ENCODE measurements around the gene DPF3. TPM values are rescaled to one million over a fixed set of nuclear protein-coding genes. Genes with fewer than 3 reads are reported as not detected.

DPF3 gene
- total and polyA plus RNA-seq, 9 of the 15 experiments (the other 6 are each of a cell fraction or from before 2014, with no cell fraction given), result 0.21 to 4.9 (median 1.2) TPM

- no peak for TF ChIP-seq PBX2 (CRISPR knock-in tag; IDR thresholded peaks at IDR 0.05; ENCODE audit: low read depth)
- no peak for TF ChIP-seq PBX2 (tag; conservative IDR thresholded peaks at IDR 0.05; ENCODE audit: low read depth)
- TF ChIP-seq EGR1 (conservative IDR thresholded peaks at IDR 0.05), result no peak
- no peak for TF ChIP-seq MLLT1 (IDR thresholded peaks at IDR 0.05)
- no peak for TF ChIP-seq FOXK2 (conservative IDR thresholded peaks at IDR 0.05 in 1 of 2, IDR thresholded peaks at IDR 0.05 in 1 of 2; ENCODE audit: low read depth in 2 of 2)
- no peak for TF ChIP-seq NEUROD1 (IDR thresholded peaks at IDR 0.05; ENCODE audit: borderline replicate concordance, low read depth, low read length, partially characterized antibody)
- TF ChIP-seq, protein P1, sequence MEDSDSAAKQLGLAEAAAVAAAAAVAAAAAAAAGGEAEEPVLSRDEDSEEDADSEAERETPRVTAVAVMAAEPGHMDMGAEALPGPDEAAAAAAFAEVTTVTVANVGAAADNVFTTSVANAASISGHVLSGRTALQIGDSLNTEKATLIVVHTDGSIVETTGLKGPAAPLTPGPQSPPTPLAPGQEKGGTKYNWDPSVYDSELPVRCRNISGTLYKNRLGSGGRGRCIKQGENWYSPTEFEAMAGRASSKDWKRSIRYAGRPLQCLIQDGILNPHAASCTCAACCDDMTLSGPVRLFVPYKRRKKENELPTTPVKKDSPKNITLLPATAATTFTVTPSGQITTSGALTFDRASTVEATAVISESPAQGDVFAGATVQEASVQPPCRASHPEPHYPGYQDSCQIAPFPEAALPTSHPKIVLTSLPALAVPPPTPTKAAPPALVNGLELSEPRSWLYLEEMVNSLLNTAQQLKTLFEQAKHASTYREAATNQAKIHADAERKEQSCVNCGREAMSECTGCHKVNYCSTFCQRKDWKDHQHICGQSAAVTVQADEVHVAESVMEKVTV (CRISPR knock-in tag; IDR thresholded peaks at IDR 0.05), result peak; percentile 75
- 0 out of 2 replicates have a peak, but pooled peaks have one; percentile 3 for TF ChIP-seq SPI1 (IDR thresholded peaks at IDR 0.05; ENCODE audit: borderline replicate concordance, low read depth, low read length)
- no peak for TF ChIP-seq SP2 (IDR thresholded peaks at IDR 0.05; ENCODE audit: extremely low read depth, low read depth, low read length, poor library complexity, severe bottlenecking)
- TF ChIP-seq STAG1 (CRISPR knock-in tag; IDR thresholded peaks at IDR 0.05; ENCODE audit: borderline replicate concordance), result peak; percentile 44; the same call in 1 of the 2 replicates
- TF ChIP-seq ZNF165 (CRISPR knock-in tag; IDR thresholded peaks at IDR 0.05; ENCODE audit: borderline replicate concordance), result no peak
- TF ChIP-seq SMC3 (conservative IDR thresholded peaks at IDR 0.05; ENCODE audit: insufficient read depth, low read depth, low read length), result peak; percentile 71
- no peak for TF ChIP-seq DLX4 (CRISPR knock-in tag; IDR thresholded peaks at IDR 0.05)
- no peak for TF ChIP-seq ZNF785 (CRISPR knock-in tag; IDR thresholded peaks at IDR 0.05)
- TF ChIP-seq KAT2B (IDR thresholded peaks at IDR 0.05; ENCODE audit: low read depth, low read length), result no peak
- TF ChIP-seq RB1 (IDR thresholded peaks at IDR 0.05; ENCODE audit: low read depth), result 0 out of 2 replicates have a peak, but pooled peaks have one; percentile 51
- TF ChIP-seq ZNF445 (CRISPR knock-in tag; IDR thresholded peaks at IDR 0.05; ENCODE audit: low read depth), result no peak
- TF ChIP-seq SNRNP70 (optimal IDR thresholded peaks at IDR 0.05; ENCODE audit: low read depth, low read length), result no peak
- TF ChIP-seq KDM4B (IDR thresholded peaks at IDR 0.05; ENCODE audit: borderline replicate concordance in 2 of 2, low read depth in 1 of 2), result no peak
- TF ChIP-seq HBP1 (CRISPR knock-in tag; IDR thresholded peaks at IDR 0.05), result no peak
Measured at GRCh38 chr14:72904840-72905561, 11.1 kb upstream of the DPF3 start (continued).

Measured in K562 (cell line).